Measurements from ENCODE around the gene ERGIC2.
"Not testable (repeated sequence)": the region's sequence is repeated elsewhere in the genome, so short reads cannot be mapped to it uniquely, and the experiment has no call there.

Gene ERGIC2, protein sequence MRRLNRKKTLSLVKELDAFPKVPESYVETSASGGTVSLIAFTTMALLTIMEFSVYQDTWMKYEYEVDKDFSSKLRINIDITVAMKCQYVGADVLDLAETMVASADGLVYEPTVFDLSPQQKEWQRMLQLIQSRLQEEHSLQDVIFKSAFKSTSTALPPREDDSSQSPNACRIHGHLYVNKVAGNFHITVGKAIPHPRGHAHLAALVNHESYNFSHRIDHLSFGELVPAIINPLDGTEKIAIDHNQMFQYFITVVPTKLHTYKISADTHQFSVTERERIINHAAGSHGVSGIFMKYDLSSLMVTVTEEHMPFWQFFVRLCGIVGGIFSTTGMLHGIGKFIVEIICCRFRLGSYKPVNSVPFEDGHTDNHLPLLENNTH

DNA sequence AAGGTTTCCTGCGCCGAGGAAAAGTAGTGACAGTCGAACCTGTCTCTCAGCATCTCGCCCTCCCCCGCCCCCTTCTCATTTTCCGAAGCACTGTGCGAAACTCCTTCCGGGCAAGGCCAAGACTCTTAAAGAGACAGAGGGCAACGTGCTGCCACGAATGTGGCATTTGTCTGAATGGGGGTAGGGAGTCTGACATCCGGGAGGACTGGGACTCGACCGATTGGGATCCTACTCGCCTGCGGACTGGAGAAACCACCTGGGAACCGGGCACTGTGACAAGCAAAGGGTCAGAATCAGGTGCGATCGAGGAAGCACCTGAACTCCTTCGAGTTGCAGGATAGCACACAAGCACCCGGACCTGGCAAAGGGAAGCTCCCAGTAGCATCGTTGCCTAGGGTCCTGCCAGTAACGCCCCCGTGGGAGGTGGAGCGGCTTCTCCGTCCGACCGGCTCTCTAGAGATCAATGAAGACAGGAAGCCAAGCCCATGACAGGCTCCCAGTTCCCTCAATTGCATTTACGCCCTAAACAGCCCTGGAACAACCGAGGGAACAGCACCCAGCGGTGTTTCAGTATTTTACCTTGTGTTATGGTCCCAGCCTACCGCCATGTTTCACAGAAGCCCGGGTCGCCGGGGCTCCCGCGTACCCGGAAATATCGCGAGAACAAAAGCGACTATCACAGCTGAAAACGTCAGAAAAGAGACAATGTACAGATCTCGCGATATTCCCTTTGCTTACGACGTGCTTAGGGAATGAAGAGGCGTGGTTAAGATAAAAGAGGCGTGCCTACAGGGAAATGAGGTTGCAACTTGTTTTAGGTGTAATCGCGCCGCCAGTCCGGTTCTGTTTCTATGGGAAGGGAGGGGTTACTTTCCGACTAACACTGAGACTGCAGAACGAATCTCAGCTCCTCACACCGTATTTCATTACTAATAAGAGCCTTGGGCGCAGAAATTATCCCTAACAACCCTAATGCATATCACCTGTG lies at the start of gene ERGIC2:
Gene ERGIC2 (minus strand): TSS at position 637 of the 988 bp plus-strand sequence. CDS start 9,539 bp downstream, outside the sequence.
- peak; percentile 91 for DNase-seq

DNA sequence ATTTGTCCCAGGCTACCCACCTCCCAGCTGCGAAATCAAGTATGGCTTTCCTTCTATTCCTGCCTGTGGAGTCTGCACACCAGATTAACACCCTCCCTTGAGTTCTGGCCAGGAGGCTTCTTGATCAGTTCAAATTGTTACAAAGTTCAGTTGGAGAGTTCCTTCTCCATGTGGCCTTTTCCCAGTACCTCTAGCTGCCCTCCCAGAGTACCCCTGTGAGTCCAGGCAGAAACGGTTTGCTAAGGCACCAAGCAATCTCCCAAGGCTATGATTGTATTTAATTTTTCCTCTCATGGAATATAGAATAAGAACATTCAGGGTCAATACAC lies 49.7 kb upstream of the ERGIC2 start:
- DNase-seq, result no peak

DNA sequence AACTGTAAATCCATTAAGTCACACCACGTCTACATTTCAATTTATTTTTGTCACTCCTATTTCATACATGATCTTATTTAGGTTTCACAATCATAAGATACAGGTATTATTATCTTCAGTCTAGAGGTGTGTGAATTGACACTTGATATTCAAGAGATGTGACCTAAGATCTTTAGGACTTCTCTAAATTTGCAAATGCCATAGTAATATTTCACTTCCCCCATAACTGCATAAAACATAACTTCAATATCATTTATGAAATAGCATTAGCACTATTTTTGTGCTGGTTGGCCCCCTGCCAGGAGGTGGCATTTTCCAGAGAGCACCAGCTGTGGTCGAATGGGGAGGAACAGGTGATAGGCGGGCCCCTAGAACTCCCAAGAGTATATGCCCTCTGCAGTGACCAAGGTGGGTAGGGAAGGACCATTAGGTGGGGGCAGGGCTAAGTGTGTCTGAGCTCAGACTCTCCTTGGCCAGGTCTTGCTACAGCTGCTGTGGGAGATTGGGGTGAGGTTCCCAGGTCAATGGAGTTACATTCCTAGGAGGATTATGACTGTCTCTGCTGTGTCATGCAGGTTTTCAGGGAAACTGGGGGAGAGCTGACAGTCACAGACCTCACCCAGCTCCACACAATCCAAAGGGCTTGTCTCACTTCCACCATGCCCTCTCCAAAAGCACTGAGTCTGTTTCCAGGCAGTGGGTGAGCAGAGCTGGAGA lies 49.2 kb upstream of the ERGIC2 start:
- DNase-seq, result no peak

DNA sequence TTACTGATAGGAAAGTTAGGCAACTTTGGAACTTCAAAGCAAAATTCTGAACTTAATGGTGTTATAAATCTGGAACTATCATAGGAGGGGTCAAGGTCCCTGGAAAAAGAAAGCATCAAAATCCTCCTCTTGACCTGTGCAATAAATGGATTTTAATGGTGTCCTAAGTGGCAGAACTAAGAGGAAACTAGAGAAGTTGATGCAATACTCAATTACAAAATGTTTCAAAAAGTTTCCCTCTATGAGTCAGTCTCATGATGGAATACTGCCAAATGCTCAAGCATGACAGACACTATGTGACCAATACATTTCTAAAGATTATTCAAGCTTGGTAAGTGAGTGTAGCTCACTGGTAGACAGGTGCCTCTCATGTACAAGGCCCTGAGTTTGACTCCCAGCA lies 47.7 kb upstream of the ERGIC2 start:
- DNase-seq, result no peak

DNA sequence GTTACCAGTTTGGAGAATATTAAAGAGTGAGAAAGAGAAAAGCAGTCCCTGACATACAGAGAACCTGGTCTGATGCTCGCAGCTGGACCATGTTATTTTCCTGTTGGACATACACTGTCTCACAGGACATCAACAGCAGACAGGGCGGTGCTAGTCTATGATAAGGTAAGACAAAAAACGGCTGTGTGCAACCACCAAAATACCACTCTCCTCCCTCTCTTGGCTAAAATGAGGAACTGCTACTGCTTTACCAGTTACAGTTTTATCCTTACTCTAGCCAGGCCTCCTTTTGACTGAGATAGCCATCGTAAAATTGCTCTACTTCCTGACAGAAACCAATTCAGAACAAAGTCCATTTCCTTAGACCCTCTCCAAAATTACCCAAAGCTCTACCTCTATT lies 47.0 kb upstream of the ERGIC2 start:
- no peak for DNase-seq

DNA sequence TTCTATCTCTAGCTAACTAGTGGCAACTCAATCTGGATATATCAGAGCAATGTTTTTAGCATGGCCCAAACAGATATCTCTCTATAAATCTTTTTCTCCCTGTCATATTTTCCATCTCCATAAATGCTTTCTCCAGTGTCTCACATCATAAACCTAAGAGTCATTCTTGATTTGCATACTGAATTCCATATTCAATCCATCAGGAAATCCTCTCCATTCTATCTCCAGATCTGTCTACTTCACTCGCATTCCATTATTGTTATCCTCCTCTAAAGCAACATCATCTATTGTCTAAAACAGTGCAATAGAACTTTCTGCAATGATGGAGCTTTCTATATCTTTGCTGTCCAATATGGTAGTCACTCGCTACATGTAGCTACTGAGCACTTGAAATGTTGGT lies 45.5 kb upstream of the ERGIC2 start:
- DNase-seq, result no peak

DNA sequence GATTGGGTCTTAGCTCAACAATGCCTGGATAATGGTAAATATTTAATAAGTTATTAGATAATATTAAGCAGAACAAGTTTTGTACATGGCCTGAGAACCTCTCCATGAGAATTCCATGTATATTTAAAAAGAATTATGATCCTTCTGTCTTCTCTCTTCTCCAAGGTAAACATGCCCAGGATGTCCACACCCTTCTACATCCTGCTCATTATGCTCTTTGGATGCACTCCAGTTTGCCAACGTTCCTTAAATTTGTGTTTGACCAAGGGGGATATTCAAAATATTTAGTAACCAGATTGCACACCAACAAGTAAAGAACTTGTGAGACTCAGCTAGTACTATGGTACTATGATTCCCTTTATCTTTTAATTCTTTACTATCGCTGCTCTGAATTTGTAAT lies 44.8 kb upstream of the ERGIC2 start:
- no peak for DNase-seq

DNA sequence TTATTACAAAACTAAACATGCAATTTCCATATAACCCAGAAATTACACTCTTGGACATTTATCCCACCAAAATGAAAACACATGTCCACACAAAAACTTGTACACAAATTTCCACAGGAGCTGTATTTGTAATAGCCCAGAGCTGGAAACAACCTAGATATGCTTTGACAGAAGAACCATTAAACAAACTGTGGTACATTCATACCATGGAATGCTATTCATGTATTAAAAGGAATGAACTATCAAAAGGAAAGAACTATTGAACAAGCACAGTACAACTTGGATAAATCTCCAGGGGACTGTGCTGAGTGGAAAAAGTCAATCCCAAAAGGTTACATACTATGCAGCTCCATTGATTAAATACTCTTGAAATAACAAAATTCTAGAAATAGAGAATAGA lies 35.8 kb upstream of the ERGIC2 start:
- no peak for DNase-seq

DNA sequence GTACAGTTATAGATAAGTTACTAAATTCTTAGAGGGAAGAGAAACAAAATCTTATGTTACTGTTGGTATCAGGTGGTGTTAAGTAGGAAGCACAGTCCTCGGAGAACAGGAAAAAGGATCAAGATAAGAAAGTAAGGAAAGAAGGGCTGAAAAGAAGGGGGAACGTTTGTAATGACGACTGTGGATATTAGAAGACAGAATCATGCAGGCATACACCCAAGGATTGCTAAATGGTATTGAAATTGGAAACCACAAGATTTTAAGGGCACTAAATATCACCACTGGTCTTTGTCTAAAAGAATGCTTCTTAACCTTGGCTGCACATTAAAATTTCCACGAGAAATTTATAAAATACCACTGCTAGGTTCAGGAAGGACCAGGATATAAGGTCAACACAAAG lies 34.1 kb upstream of the ERGIC2 start:
- DNase-seq, result no peak

DNA sequence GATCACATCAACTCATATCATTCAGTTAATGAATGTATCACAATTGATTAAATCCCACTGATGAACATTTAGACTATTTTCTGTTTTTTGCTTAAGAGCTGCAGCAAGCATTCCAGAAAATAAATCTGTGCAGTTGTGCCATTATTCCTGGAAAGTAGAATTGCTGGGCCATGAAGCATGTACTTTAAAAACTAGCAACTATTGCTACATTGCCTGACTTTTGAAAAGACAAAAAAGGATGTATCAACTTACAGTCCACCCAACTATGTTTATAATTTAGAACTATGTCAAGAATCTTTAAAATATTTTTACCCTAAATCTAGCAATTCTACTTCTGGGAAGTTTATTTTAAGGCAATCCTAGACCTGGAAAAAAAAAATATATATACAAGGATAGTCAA lies 33.4 kb upstream of the ERGIC2 start:
- no peak for DNase-seq

DNA sequence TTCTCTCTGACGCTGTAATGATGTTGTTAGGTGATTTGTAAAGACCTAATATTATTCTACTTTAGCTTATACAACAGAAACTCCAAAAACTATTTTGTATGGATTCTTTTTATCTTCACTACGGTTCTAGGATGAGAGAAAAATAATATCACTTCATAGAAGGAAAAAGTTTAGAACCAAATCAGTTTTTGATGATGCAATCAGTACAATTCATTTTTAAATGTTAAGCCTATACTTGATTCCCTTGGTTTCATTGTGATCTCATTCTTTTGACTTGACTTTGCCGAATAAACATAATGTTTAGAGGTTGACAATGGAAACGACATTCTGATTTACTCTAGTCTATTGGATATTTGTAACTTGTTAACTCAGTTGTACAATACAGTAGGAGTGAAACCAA lies 24.6 kb upstream of the ERGIC2 start:
- no peak for DNase-seq

DNA sequence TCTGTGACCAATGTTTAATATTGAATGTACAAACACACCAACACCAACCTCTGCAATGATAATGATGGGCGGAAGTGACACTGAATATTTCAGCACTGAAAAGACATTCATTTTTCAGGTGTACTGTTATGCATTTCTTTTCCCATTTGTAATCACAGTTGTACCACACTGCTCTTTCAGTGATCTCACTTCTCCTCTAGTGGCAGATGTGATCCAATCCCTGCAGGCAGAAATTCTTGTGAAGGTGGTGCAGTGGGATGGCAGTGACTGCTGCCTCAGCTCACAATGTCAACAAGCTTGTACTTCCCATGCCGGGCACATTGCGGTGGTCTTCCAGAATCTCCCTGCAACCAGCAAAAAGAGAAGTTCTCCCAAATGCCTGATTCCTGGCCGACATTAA lies 23.0 kb upstream of the ERGIC2 start:
- no peak for DNase-seq

DNA sequence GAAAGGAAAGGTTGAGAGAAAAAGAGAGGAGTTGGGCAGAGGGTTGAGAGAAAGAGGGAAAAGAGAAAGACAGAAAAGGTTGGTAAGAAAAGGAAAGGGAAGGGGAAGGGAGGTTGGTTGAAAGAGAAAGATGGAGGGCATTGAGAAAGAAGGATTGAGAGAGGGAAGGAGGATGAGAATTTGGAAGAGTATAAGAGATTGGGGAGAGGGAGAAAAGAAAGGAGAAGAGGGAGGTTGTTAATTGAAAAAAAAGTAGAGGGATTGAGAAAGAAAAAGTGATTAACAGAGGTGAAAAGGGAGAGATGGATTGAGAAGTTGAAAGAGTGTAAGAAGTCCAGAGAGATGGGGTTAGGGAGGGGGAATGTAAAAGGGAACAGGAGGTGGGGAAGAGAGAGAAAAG lies 21.5 kb upstream of the ERGIC2 start:
- no peak for DNase-seq

DNA sequence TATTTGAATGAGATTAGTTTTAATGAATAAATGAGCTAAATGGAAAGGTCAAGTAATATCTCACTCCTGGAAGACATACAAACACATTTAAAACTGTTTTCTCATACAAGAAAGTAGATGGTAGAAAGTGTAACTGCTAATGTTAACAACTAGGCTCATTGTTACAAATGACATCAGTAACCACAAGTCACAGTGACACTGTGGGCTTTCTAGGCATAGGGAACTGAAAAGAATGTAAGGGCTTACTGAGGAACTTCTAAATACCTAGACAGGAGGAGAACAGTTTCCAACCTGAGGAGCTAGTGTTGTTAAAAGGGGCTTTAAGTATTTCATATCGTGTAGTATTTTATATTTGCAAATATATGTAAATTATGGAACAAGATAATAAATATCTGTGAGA lies 17.5 kb upstream of the ERGIC2 start:
- no peak for DNase-seq

DNA sequence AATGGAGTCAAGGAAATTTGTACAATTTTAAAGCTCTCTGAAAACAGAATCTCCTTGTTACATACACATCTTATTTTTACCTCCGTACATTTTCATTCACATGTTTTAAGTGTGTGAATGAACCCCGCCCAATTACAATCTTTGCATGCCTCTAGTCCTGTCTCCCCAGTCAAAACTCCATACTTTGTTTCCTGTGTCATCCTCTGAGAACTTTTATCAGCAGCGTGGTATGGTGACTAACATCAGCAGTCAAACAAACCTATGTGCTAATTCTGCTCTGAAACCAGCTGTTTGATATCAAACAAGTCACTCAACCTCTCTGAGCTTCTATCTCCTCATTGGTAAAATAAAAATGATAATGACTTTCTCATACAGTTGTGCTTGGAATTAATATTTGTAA lies 15.8 kb upstream of the ERGIC2 start:
- DNase-seq, result no peak

DNA sequence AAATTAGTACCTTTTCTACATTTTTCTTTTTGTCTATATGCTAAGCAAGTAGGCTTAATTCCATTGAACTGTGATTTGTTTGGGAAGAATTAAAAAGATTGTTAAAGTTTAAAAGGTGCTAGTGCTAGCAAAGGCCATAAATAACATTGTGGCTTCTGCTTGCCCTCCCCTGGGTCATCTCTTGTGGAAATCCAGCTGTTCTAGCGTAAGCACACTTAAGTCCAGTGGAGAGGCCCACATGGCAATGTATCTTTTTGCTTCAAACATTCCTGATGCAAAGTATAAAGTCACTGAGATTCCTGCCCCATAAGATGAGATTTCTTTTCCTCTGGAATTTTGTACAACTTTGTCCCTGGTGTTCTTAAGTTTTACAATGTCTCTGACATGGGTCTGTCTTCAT lies 14.4 kb upstream of the ERGIC2 start:
- no peak for DNase-seq

DNA sequence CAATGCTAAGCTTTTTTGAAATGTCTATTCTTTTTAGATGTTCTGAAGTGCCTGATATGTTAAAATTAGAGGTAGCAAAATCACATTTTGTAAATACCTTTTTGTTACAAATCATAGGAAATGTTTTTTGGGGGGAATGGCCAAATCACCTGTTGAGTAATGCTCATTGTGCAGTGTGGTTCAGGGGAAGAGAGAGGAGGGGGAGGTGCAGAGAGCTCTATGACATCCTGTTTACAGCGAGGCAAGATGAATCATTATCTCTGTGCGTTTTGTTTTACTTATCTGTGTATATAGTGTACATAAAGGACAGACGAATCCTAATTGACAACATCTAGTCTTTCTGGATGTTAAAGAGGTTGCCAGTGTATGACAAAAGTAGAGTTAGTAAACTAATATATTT lies 9.4 kb upstream of the ERGIC2 start:
- DNase-seq, result peak; percentile 27

DNA sequence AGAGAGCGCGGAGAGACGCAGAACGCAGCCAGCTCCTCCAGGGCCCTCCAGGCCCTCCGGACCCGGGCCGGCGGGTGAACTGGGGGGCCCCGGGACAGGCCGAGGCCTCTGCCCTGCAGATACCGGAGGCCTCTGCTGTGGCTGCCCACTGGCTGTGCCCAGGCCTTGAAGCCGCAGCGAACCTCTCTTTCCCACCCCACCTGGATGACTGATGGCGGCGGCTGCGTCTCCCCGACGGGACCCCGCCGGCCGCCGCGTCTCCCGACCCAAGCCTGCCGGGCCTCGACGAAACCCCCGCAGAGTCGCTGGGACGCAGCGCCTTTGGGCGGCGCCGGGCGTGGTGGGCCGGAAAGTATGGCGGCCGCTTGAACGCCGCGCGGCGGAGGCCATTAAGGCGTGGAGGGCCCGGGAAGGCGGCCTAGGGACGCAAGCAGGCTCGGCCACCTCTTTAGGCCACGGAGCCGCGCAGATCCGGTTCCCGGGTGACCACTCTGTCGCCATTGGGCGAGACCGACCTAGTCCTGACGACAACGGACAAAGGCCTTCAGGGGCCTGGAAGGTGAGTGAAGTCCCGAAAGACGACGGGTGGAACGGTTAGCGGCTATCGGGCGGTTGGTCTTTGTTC lies 8.4 kb upstream of the ERGIC2 start:
- no peak for DNase-seq

DNA sequence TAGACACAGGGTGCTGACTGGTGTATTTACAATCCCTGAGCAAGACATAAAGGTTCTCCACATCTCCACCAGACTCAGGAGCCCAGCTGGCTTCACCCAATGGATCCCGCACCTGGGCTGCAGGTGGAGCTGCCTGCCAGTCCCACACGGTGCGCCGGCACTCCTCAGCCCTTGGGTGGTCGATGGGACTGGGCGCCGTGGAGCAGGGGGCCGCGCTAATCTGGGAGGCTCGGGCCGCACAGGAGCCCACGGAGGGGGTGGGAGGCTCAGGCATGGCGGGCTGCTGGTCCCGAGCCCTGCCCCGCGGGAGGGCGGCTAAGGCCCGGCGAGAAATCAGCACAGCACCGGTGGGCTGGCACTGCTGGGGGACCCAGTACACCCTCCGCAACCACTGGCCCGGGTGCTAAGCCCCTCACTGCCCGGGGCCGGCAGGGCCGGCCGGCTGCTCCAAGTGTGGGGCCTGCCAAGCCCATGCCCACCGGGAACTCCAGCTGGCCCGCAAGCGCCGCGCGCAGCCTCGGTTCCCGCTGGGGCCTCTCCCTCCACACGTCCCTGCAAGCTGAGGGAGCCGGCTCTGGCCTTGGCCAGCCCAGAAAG lies 5.2 kb upstream of the ERGIC2 start:
- not testable (repeated sequence) for DNase-seq

DNA sequence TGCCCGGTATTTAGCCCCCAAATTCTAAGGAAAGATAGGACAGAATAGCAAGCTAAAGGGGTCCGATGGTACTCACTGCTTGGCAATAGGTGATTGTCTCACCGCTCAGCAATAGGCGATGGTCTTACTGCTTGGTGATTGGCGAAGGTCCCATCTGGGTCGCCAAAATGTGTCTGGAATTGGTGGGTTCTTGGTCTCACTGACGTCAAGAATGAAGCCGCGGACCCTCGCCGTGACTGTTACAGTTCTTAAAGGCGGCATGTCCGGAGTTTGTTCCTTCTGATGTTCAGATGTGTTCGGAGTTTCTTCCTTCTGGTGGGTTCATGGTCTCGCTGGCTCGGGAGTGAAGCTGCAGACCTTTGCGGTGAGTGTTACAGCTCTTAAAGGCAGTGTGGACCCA lies 4.2 kb upstream of the ERGIC2 start:
- DNase-seq, result not testable (repeated sequence)

DNA sequence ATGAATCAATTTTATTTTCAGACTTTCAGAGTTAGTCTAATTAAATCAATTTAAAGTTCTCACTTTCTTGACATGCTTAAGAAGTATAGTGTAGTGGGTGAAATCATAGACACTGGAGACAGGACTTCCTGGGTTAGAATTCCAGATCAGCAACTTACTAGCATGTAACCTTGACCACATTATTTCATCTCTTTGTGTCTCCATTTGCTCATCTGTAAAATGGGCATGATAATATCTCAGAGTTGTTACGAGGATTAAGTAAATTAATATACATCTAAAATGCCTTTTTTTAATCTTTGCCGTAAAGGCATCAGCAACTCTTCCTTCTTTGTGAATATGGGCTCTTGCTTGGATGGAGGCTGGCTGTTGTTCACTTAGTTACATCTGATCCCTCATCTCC lies 1.3 kb upstream of the ERGIC2 start:
- DNase-seq, result no peak

DNA sequence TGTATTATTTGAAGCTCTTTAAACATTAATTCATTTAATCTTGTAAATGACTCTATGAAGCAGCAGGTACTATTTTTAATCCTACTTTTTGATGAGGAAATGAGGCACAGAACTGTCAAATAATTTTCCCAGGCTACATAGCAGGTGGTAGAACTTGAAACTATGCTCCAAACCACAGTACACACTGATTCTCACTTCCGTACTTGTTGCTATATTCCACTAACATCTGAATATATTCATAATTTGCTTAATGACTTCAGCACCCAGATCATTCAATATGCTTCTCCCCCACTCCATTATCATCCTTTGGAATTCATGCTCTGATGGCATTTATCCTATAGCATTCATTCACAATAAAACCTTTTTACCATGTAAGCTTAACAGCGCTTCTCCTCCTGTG lies 4.9 kb downstream of the ERGIC2 start:
- DNase-seq, result no peak

DNA sequence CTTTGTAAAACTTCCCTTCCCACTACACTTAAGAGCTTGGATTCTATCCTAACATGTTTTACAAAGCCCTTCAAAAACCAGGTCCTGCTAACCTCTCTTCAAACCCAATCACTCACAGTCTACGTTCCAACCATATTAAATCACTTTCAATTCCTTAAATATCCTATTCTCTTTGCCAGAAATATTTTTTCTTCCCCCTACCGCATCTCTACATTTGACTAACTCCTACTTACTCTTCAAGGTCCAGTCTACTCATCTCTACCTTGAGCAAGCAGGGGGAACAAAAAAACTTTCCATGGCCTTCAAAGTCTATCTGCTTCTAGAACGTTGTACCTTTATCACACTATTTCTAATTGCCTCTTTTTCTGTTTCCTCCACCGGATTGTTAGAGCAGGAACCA lies 6.1 kb downstream of the ERGIC2 start:
- no peak for DNase-seq
